MM.1S (cell line): Measurements from ENCODE around the gene IP6K2.

Experiments used
- DNase-seq: peaks from one replicate; pipeline ENCODE4 v3.0.0-alpha.2; 2015
- H2AFZ ChIP-seq: fragments of 300-600 bp; sonication (generic); 2 replicates; pipeline ENCODE4 v1.6.0; 2016; ENCODE audit warnings: antibody characterized with exemption, low read length
- H3F3A ChIP-seq: fragments of 300-600 bp; sonication (generic); 2 replicates; pipeline ENCODE4 v1.6.1; 2016; ENCODE audit warnings: mild to moderate bottlenecking, antibody characterized with exemption, low read length, moderate library complexity, mixed read lengths; ENCODE audit not compliant: insufficient read depth
- H3K27ac ChIP-seq: fragments of 300-600 bp; sonication (generic); 2 replicates; pipeline ENCODE4 v1.5.1; 2016; ENCODE audit warnings: mild to moderate bottlenecking, low read length
- H3K27me3 ChIP-seq: fragments of 300-600 bp; sonication (generic); replicated peaks from 2 replicates; pipeline ENCODE4 v1.6.0; 2016; ENCODE audit warnings: low read length; ENCODE audit not compliant: insufficient read depth
- H3K36me3 ChIP-seq: fragments of 300-600 bp; sonication (generic); replicated peaks from 2 replicates; pipeline ENCODE4 v1.6.1; 2016; ENCODE audit warnings: mild to moderate bottlenecking, low read length, mixed read lengths; ENCODE audit not compliant: insufficient read depth
- H3K4me1 ChIP-seq: fragments of 300-600 bp; sonication (generic); 2 replicates; pipeline ENCODE4 v1.6.1; 2016; ENCODE audit warnings: low read length, mixed read lengths
- H3K4me2 ChIP-seq: fragments of 300-600 bp; sonication (generic); 2 replicates; pipeline ENCODE4 v1.6.0; 2016; ENCODE audit warnings: low read depth, low read length
- H3K4me3 ChIP-seq: fragments of 300-600 bp; sonication (generic); 2 replicates; pipeline ENCODE4 v1.5.1; 2016; ENCODE audit warnings: low read length, mixed read lengths
- H3K79me2 ChIP-seq: fragments of 300-600 bp; sonication (generic); 2 replicates; pipeline ENCODE4 v1.6.1; 2016; ENCODE audit warnings: mixed run types, low read length, mixed read lengths
- H3K9ac ChIP-seq: fragments of 300-600 bp; sonication (generic); 2 replicates; pipeline ENCODE4 v1.6.1; 2016; ENCODE audit warnings: low read length, mixed read lengths
- H3K9me2 ChIP-seq: fragments of 300-600 bp; sonication (generic); replicated peaks from 2 replicates; pipeline ENCODE4 v1.6.1; 2016; ENCODE audit warnings: mild to moderate bottlenecking, low read length, mixed read lengths; ENCODE audit not compliant: insufficient read depth
- H3K9me3 ChIP-seq: fragments of 300-600 bp; sonication (generic); replicated peaks from 2 replicates; pipeline ENCODE4 v1.6.1; 2016; ENCODE audit warnings: mild to moderate bottlenecking, low read length, mixed read lengths; ENCODE audit not compliant: insufficient read depth
- H4K20me1 ChIP-seq: fragments of 300-600 bp; sonication (generic); 2 replicates; pipeline ENCODE4 v1.6.1; 2016; ENCODE audit warnings: mild to moderate bottlenecking, low read length, moderate library complexity, mixed read lengths; ENCODE audit not compliant: insufficient read depth
- CTCF ChIP-seq: fragments of 300-600 bp; sonication (generic); IDR thresholded peaks from 2 replicates; pipeline ENCODE4 v1.5.1; 2016; ENCODE audit warnings: antibody characterized with exemption, low read length, mixed read lengths
- EZH2 ChIP-seq: fragments of 300-600 bp; sonication (generic); optimal IDR thresholded peaks from 2 replicates; pipeline ENCODE3; 2017; ENCODE audit warnings: low read depth, mild to moderate bottlenecking, antibody characterized with exemption, low read length, mixed read lengths
- EZH2phosphoT487 ChIP-seq: fragments of 300-600 bp; sonication (generic); IDR thresholded peaks from 2 replicates; pipeline ENCODE4 v1.6.1; 2018; ENCODE audit warnings: antibody characterized with exemption, low read length

IP6K2 gene

GRCh38 chr3:48679411-48680391 lies 37.3 kb downstream of the IP6K2 start:
- H3K27me3 ChIP-seq: no peaks in the 10 kb centered on the region
- H3K4me2 ChIP-seq: no peak overlapping the region
- H3K79me2 ChIP-seq: peaks cover 21% of the 10 kb centered on the region
- no peaks in the 10 kb centered on the region for H3K9me3 ChIP-seq
- no peak for DNase-seq
- H4K20me1 ChIP-seq: no peaks in the 10 kb centered on the region
- no peak overlapping the region for H3K9ac ChIP-seq
- H2AFZ ChIP-seq: no peak overlapping the region
- no peaks in the 10 kb centered on the region for H3K9me2 ChIP-seq
- no peaks in the 10 kb centered on the region for H3F3A ChIP-seq
- TF ChIP-seq EZH2 (no peak), EZH2phosphoT487 (no peak), CTCF (no peak)
- H3K36me3 ChIP-seq: 0 out of 2 replicates have a peak, but pooled peaks cover 2% of the 10 kb centered on the region
- no peaks in the 10 kb centered on the region for H3K4me1 ChIP-seq
- no peak overlapping the region for H3K27ac ChIP-seq
- H3K4me3 ChIP-seq: no peak overlapping the region

GRCh38 chr3:48678566-48679380 lies 38.2 kb downstream of the IP6K2 start:
- 0 out of 2 replicates have a peak, but pooled peaks cover 2% of the 10 kb centered on the region for H3K36me3 ChIP-seq
- no peak overlapping the region for H2AFZ ChIP-seq
- no peaks in the 10 kb centered on the region for H3K9me2 ChIP-seq
- H3K27ac ChIP-seq: no peak overlapping the region
- DNase-seq: no peak
- no peaks in the 10 kb centered on the region for H3F3A ChIP-seq
- no peaks in the 10 kb centered on the region for H3K4me1 ChIP-seq
- H3K4me2 ChIP-seq: no peak overlapping the region
- H4K20me1 ChIP-seq: no peaks in the 10 kb centered on the region
- peaks cover 12% of the 10 kb centered on the region for H3K79me2 ChIP-seq
- TF ChIP-seq EZH2 (no peak), EZH2phosphoT487 (no peak), CTCF (no peak)
- H3K9ac ChIP-seq: no peak overlapping the region
- no peaks in the 10 kb centered on the region for H3K9me3 ChIP-seq
- H3K27me3 ChIP-seq: no peaks in the 10 kb centered on the region
- no peak overlapping the region for H3K4me3 ChIP-seq

DNA sequence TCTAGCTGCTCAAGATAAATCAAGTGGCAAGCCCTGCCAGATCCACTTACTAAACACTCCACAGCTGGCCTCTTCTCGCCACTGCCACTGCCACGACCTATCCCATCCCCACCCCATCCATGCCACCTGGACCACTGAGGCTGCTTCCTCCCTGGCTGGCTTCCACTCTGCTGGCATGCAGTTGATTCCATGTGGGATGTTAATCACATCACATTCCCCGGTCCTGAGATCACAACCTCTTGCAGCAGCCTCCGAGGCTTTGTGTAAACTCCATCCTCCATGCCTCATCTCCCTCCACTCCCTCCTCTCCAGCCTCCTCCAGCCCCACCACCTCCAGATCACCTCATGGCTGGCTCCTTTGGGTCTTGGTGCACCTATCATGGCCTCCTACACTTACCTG lies 39.0 kb downstream of the IP6K2 start:
- no peak overlapping the region for H3K9ac ChIP-seq
- no peak overlapping the region for H3K27ac ChIP-seq
- no peaks in the 10 kb centered on the region for H3K9me2 ChIP-seq
- no peaks in the 10 kb centered on the region for H3K9me3 ChIP-seq
- H3K36me3 ChIP-seq: 0 out of 2 replicates have a peak, but pooled peaks cover 2% of the 10 kb centered on the region
- H3K4me3 ChIP-seq: no peak overlapping the region
- no peaks in the 10 kb centered on the region for H3K4me1 ChIP-seq
- TF ChIP-seq CTCF: no peak
- no peak for TF ChIP-seq EZH2
- TF ChIP-seq EZH2phosphoT487: no peak
- no peak for DNase-seq
- no peaks in the 10 kb centered on the region for H3F3A ChIP-seq
- no peaks in the 10 kb centered on the region for H3K27me3 ChIP-seq
- H4K20me1 ChIP-seq: no peaks in the 10 kb centered on the region
- H3K4me2 ChIP-seq: no peak overlapping the region
- no peak overlapping the region for H2AFZ ChIP-seq
- H3K79me2 ChIP-seq: peaks cover 5% of the 10 kb centered on the region; the same call in 1 of the 2 replicates
